ENCODE data around the gene SYVN1.
"Not testable (repeated sequence)": the region's sequence is repeated elsewhere in the genome, so short reads cannot be mapped to it uniquely, and the experiment has no call there.

SYVN1 gene

GRCh38 chr11:65134240-65134951, at the start of gene SYVN1:
Gene SYVN1, minus strand, starts transcription at chr11:65134519. Its CDS starts 918 bp downstream, at chr11:65133601.
- peak; percentile 90 for DNase-seq (ENCODE audit: low spot score)

- no peak for DNase-seq (ENCODE audit: low spot score)
Observed at GRCh38 chr11:65183201-65183891, 49.0 kb upstream of the SYVN1 start.

GRCh38 chr11:65182258-65183170, 48.2 kb upstream of the SYVN1 start:
- DNase-seq (ENCODE audit: low spot score) = peak; percentile 32

- peak; percentile 92 for DNase-seq (ENCODE audit: low spot score)
Observed at GRCh38 chr11:65181569-65182257, 47.4 kb upstream of the SYVN1 start, which contains the start of gene CAPN1. Gene CAPN1, plus strand, starts transcription at chr11:65181928. Its CDS starts 774 bp downstream, at chr11:65182702.

GRCh38 chr11:65180877-65181568, 46.7 kb upstream of the SYVN1 start:
- DNase-seq (ENCODE audit: low spot score) = peak; percentile 81

- DNase-seq (ENCODE audit: low spot score) = not testable (repeated sequence)
Observed at GRCh38 chr11:65174571-65175010, 40.3 kb upstream of the SYVN1 start.

- DNase-seq (ENCODE audit: low spot score) = no peak
Observed at GRCh38 chr11:65172600-65172999, 38.3 kb upstream of the SYVN1 start.

- DNase-seq (ENCODE audit: low spot score) = no peak
Observed at GRCh38 chr11:65170058-65170534, 35.8 kb upstream of the SYVN1 start, which contains the start of gene SPDYC. Gene SPDYC, plus strand, starts transcription at chr11:65170233. Its CDS starts 1,125 bp downstream, at chr11:65171358.

- no peak for DNase-seq (ENCODE audit: low spot score)
Observed at GRCh38 chr11:65169164-65169641, 34.9 kb upstream of the SYVN1 start.

- no peak for DNase-seq (ENCODE audit: low spot score)
Observed at GRCh38 chr11:65167656-65168055, 33.3 kb upstream of the SYVN1 start.

GRCh38 chr11:65166893-65167292, 32.6 kb upstream of the SYVN1 start:
- DNase-seq (ENCODE audit: low spot score) = no peak

- DNase-seq (ENCODE audit: low spot score) = no peak
Observed at GRCh38 chr11:65165410-65166317, 31.3 kb upstream of the SYVN1 start.

- DNase-seq (ENCODE audit: low spot score) = no peak
Observed at GRCh38 chr11:65163684-65164083, 29.4 kb upstream of the SYVN1 start.

GRCh38 chr11:65160643-65161042, 26.3 kb upstream of the SYVN1 start:
- DNase-seq (ENCODE audit: low spot score) = no peak

GRCh38 chr11:65159012-65159411, 24.7 kb upstream of the SYVN1 start:
- DNase-seq (ENCODE audit: low spot score) = no peak

GRCh38 chr11:65157336-65157735, 23.0 kb upstream of the SYVN1 start:
- DNase-seq (ENCODE audit: low spot score) = no peak

GRCh38 chr11:65156926-65157325, 22.6 kb upstream of the SYVN1 start:
- no peak for DNase-seq (ENCODE audit: low spot score)

- no peak for DNase-seq (ENCODE audit: low spot score)
Observed at GRCh38 chr11:65156256-65156655, 21.9 kb upstream of the SYVN1 start.

- DNase-seq (ENCODE audit: low spot score) = no peak
Observed at GRCh38 chr11:65152122-65152521, 17.8 kb upstream of the SYVN1 start.
